ENCODE measurements around the gene NFKB2.

The NFKB2 gene

DNA sequence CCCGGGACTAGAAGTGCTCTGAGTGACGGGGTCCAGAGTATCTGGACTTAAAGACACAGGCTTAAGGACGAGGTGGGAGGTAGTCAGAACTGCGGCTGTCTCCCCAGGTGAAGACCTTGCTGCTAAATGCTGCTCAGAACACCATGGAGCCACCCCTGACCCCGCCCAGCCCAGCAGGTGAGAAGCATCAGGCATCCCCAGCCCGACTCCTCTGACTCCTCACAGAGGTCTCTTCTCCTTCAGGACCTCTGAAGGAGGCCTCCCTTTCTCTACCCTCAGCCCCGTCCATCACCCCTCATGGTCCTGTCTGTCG is 5.8 kb downstream of the NFKB2 start:
- Histone ChIP-seq H3K79me2 (ENCODE audit: insufficient read depth, low read depth) (peaks cover 16% of the 10 kb centered on the region), H3K27ac (no peak overlapping the region), H3K36me3 (ENCODE audit: insufficient read depth) (peaks cover 3% of the 10 kb centered on the region; the same call in 1 of the 2 replicates), H3K4me3 (IDR thresholded peaks at IDR 0.05; ENCODE audit: insufficient read depth, low read depth, low read length) (no peak overlapping the region), H3K4me1 (ENCODE audit: low read depth, poor library complexity, severe bottlenecking) (peaks cover 30% of the 10 kb centered on the region), H3K4me2 (no peak overlapping the region), H2AFZ (ENCODE audit: low read depth) (no peak overlapping the region), H3K27me3 (ENCODE audit: insufficient read depth, low read depth) (no peaks in the 10 kb centered on the region), H3K9ac (no peak overlapping the region), H4K20me1 (ENCODE audit: insufficient read depth) (no peaks in the 10 kb centered on the region)
- TF ChIP-seq, protein P1, sequence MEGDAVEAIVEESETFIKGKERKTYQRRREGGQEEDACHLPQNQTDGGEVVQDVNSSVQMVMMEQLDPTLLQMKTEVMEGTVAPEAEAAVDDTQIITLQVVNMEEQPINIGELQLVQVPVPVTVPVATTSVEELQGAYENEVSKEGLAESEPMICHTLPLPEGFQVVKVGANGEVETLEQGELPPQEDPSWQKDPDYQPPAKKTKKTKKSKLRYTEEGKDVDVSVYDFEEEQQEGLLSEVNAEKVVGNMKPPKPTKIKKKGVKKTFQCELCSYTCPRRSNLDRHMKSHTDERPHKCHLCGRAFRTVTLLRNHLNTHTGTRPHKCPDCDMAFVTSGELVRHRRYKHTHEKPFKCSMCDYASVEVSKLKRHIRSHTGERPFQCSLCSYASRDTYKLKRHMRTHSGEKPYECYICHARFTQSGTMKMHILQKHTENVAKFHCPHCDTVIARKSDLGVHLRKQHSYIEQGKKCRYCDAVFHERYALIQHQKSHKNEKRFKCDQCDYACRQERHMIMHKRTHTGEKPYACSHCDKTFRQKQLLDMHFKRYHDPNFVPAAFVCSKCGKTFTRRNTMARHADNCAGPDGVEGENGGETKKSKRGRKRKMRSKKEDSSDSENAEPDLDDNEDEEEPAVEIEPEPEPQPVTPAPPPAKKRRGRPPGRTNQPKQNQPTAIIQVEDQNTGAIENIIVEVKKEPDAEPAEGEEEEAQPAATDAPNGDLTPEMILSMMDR (conservative IDR thresholded peaks at IDR 0.05; ENCODE audit: low read depth, low read length): no peak

DNA sequence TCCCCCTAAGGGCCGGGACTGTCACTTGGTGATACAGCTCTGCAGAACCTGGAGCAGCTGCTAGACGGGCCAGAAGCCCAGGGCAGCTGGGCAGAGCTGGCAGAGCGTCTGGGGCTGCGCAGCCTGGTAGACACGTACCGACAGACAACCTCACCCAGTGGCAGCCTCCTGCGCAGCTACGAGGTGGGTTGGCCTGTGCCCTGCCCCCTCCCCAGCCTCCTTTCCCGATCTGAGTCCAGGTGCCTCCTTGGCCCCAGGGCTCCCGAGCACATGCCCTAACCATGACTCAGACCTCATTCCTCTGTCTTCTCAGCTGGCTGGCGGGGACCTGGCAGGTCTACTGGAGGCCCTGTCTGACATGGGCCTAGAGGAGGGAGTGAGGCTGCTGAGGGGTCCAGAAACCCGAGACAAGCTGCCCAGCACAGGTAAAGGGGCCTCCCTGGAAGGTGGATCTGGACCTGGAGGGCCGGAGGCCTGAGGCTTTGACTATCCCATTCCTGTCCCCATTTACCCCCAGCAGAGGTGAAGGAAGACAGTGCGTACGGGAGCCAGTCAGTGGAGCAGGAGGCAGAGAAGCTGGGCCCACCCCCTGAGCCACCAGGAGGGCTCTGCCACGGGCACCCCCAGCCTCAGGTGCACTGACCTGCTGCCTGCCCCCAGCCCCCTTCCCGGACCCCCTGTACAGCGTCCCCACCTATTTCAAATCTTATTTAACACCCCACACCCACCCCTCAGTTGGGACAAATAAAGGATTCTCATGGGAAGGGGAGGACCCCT is 6.4 kb downstream of the NFKB2 start:
- no peaks in the 10 kb centered on the region; the same call in 1 of the 2 replicates for H3K36me3 ChIP-seq (ENCODE audit: insufficient read depth)
- H3K4me3 ChIP-seq (IDR thresholded peaks at IDR 0.05; ENCODE audit: insufficient read depth, low read depth, low read length): no peak overlapping the region
- no peaks in the 10 kb centered on the region for H3K27me3 ChIP-seq (ENCODE audit: insufficient read depth, low read depth)
- no peaks in the 10 kb centered on the region for H4K20me1 ChIP-seq (ENCODE audit: insufficient read depth)
- no peak overlapping the region for H3K9ac ChIP-seq
- H3K4me1 ChIP-seq (ENCODE audit: low read depth, poor library complexity, severe bottlenecking): peaks cover 26% of the 10 kb centered on the region
- TF ChIP-seq, protein P1 (conservative IDR thresholded peaks at IDR 0.05; ENCODE audit: low read depth, low read length): no peak
- H2AFZ ChIP-seq (ENCODE audit: low read depth): no peak overlapping the region
- H3K4me2 ChIP-seq: no peak overlapping the region
- H3K79me2 ChIP-seq (ENCODE audit: insufficient read depth, low read depth): peaks cover 10% of the 10 kb centered on the region
- no peak overlapping the region for H3K27ac ChIP-seq

DNA sequence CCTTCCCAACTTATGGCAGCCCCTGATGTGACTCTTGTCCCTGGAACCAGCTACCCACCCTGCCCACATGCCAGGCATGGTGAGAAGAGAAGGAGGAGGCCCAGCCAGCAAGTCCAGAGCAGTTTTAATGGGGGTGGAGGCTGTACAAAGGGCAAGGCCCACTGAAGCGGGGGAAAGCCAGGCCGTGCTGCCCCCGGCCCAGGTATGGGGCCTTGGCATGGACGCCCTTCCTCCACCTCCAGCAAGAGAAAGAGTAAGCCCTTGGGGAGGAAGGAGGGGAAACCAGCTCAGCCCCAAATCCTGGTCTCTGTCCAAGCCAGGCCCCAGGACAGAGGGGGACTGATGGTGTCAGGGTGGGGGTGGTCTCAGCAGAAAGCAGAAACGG is 7.0 kb downstream of the NFKB2 start:
- Histone ChIP-seq H3K79me2 (ENCODE audit: insufficient read depth, low read depth) (peaks cover 6% of the 10 kb centered on the region), H3K4me2 (no peak overlapping the region), H2AFZ (ENCODE audit: low read depth) (no peak overlapping the region), H3K4me3 (IDR thresholded peaks at IDR 0.05; ENCODE audit: insufficient read depth, low read depth, low read length) (no peak overlapping the region), H3K9ac (no peak overlapping the region), H3K27me3 (ENCODE audit: insufficient read depth, low read depth) (0 out of 2 replicates have a peak, but pooled peaks cover 2% of the 10 kb centered on the region), H4K20me1 (ENCODE audit: insufficient read depth) (no peaks in the 10 kb centered on the region), H3K36me3 (ENCODE audit: insufficient read depth) (no peaks in the 10 kb centered on the region), H3K27ac (no peak overlapping the region), H3K4me1 (ENCODE audit: low read depth, poor library complexity, severe bottlenecking) (peaks cover 22% of the 10 kb centered on the region)
- TF ChIP-seq, protein P1 (conservative IDR thresholded peaks at IDR 0.05; ENCODE audit: low read depth, low read length): no peak

DNA sequence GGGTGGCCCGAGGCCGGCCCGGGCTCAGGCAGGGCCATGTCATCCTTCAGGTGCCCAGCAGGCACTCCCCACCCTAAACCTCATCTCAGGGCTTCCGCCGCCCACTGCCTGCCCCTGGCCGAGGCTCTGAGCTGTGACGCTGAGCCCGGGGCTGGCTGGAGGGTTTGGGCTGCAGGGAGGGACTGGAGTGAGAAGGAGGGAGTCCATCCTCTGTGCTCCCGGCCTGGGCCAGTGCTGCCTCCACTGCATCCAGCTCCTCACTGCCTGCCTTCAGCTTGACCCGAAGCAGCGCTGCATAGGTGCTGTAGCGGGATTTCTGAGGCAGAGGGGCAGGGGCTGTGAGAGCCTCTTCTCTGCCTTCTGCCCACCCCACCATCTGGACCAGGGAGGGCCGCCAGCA is 7.6 kb downstream of the NFKB2 start:
- Histone ChIP-seq H3K27me3 (ENCODE audit: insufficient read depth, low read depth) (peaks cover 4% of the 10 kb centered on the region; the same call in 1 of the 2 replicates), H3K4me2 (no peak overlapping the region), H3K4me1 (ENCODE audit: low read depth, poor library complexity, severe bottlenecking) (peaks cover 15% of the 10 kb centered on the region), H3K4me3 (IDR thresholded peaks at IDR 0.05; ENCODE audit: insufficient read depth, low read depth, low read length) (no peak overlapping the region), H2AFZ (ENCODE audit: low read depth) (no peak overlapping the region), H3K9ac (no peak overlapping the region), H4K20me1 (ENCODE audit: insufficient read depth) (no peaks in the 10 kb centered on the region), H3K27ac (no peak overlapping the region), H3K79me2 (ENCODE audit: insufficient read depth, low read depth) (no peaks in the 10 kb centered on the region; the same call in 1 of the 2 replicates), H3K36me3 (ENCODE audit: insufficient read depth) (no peaks in the 10 kb centered on the region)
- TF ChIP-seq, protein P1 (conservative IDR thresholded peaks at IDR 0.05; ENCODE audit: low read depth, low read length): no peak
